ENCODE results near the gene CD72. TPM values are rescaled to one million over a fixed set of nuclear protein-coding genes. Genes with fewer than 3 reads are reported as not detected.

Gene CD72
- 1.6 and 4.4 TPM in 2 replicates for total RNA-seq

GRCh38 chr9:35618325-35618727 is at the start of gene CD72:
CD72 (minus strand) TSS chr9:35618413; CDS start chr9:35618303, 110 bp downstream.

GRCh38 chr9:35664531-35665470 is 46.6 kb upstream of the CD72 start, which contains the start of gene ARHGEF39:
ARHGEF39 (minus strand) TSS chr9:35665195; CDS start chr9:35665169, 26 bp downstream.

DNA sequence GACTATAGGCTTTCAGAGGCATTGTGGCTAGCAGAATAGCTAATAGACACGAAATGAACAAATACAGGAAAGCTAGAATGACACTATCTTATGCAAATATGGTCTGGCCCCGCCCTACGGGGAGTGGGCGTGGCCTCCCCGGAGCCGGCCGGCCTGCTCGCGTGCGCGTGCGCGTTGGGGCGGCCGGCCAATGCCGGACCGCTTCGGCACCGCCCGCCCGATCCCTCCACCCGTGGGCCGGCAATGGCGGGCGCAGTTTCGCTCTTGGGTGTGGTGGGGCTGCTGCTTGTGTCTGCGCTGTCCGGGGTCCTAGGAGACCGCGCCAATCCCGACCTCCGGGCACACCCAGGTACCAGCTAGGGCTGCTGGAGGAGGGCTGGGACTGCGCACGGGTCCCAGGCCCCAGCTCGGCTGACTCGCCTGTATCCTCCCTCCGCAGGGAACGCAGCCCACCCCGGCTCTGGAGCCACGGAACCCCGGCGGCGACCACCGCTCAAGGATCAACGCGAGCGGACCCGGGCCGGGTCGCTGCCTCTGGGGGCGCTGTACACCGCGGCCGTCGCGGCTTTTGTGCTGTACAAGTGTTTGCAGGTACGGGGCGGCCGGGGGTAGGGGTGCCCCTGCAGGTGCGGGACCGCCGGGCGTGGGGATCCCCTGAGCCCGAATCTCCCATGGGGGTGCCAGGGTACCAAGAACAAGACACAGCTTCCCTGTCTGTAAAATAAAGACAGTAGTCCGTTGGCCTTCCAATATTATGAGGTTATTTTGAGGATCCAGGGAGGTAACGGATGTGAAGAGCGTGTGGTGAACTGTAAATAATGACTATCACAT is 40.1 kb upstream of the CD72 start, which contains the start of gene CCDC107:
Gene CCDC107, plus strand, starts transcription at position 156 of the 831 bp plus-strand sequence. Its CDS starts 88 bp downstream, at position 244.

GRCh38 chr9:35657546-35658136 is 39.4 kb upstream of the CD72 start, which contains the start of gene RMRP:
RMRP (minus strand) TSS chr9:35658019.

DNA sequence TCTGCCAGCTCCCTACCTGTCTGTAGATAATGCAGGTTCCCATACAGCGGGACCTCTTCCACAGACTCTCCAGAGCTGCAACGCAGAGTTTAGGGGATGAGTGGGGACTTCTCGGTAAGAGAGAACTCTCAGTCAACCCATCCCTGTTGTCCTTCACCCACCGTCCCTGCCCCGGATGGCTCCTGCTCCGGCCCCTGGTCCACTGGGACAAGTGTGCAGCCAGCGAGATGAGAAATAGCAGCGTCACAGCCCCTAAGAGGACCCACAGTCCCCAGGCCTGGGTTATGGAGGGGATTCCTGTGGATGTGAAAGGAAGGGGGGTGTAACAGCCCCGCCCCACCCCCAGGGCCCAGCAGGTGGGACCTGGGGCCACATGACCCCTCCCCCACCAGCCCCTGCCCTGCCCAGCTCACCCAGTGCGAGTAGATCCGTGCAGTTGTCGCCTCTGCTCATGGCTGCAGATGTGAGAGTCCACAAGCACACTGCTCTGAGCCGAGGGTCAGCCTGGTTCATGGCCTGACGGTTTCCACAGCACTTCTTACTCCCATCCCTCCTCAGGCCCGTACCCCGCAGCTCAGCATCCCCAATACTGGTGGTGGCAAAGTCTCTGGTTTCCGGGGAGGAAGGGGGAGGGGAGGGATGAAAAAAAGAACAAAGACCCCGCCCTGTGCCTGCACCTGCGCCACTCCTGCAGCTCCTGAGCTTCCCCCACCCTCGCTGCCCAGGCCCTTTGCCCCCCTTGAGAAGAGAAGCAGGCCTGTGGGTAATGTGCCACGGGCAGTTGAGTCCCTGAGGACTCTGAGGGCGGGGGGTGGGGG is 32.3 kb upstream of the CD72 start, which contains the start of gene SIT1:
Gene SIT1, minus strand, starts transcription at position 591 of the 818 bp plus-strand sequence. Its CDS starts 78 bp downstream, at position 513.

DNA sequence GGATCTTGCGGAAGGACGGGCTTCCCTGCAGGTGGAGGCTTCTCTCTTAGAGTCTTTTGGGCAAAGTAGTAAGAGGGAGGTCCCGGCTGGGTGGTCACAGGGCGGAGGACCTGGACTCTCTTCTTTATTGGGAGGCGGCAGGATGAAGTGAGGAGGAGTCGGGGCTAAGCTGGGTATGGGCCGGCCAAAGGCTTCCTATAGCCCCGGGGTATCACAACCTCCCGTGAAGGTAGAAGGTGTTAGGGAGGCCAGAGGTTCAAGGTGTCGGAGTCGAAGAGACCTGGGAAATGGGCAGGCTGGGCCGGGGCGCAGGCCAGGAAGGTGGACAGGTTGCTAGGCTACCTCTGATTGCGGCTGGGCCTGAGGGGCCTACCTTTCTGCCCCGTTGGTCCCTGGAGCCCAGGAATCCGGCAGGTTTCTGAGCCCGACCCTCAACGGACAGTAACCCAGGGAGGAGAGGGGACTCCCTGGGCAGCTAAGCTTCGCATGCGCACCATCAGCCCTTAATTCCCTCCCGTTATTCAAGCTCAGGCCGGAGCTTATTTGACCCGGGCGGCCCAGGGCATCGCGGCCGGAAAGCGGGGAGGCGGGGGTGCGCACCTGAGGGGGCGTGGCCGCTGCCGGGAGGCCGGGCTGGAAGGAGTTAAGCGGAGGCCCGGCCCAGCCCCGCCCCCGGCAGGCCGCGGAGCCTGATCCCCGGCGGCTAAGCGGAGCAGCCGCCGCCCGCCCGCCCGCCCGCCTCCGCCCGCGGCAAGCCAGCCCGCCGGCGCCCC is 13.4 kb downstream of the CD72 start, which contains the start of gene TESK1:
Gene TESK1, plus strand, starts transcription at position 685 of the 773 bp plus-strand sequence. CDS start 358 bp downstream, outside the sequence.

Small RNA genes within 50 kb of the gene (small RNA-seq; reads per million reads assigned to genes)
- gene MIR4667 (0.16 reads per million), gene RMRP (not detected), gene RPS29P17 (not detected)

Other genes starting within 250 kb of the CD72 start
- gene RUSC2, start 128.3 kb downstream of the CD72 start, total RNA-seq, result 17.3 and 25.8 TPM in 2 replicates
- gene TESK1, start 13.2 kb downstream of the CD72 start, total RNA-seq, result 10.9 and 11.8 TPM in 2 replicates
- 1.1 TPM in 1 of 2 replicates, not detected in the other for gene SIT1, start 32.5 kb upstream of the CD72 start, total RNA-seq
- gene RMRP, start 39.6 kb upstream of the CD72 start, total RNA-seq, result 167,582 and 231,316 TPM in 2 replicates
- 9.6 and 13.6 TPM in 2 replicates for gene CCDC107, start 39.9 kb upstream of the CD72 start, total RNA-seq
- 1.5 and 5.5 TPM in 2 replicates for gene ARHGEF39, start 46.8 kb upstream of the CD72 start, total RNA-seq
- 0.20 and 1.1 TPM in 2 replicates for gene CA9, start 55.5 kb upstream of the CD72 start, total RNA-seq
- 338 and 431 TPM in 2 replicates for gene TPM2, start 71.5 kb upstream of the CD72 start, total RNA-seq
- 248 and 253 TPM in 2 replicates for gene TLN1, start 113.8 kb upstream of the CD72 start, total RNA-seq
- 36.7 and 39.9 TPM in 2 replicates for gene CREB3, start 114.3 kb upstream of the CD72 start, total RNA-seq
- 23.1 and 31.1 TPM in 2 replicates for gene GBA2, start 130.8 kb upstream of the CD72 start, total RNA-seq
- 9.2 and 14.3 TPM in 2 replicates for gene RGP1, start 130.9 kb upstream of the CD72 start, total RNA-seq
- gene MSMP, start 135.9 kb upstream of the CD72 start, total RNA-seq, result not detected in 2 replicates
- 21.3 and 26.5 TPM in 2 replicates for gene NPR2, start 173.2 kb upstream of the CD72 start, total RNA-seq
- 0.73 and 2.2 TPM in 2 replicates for gene SPAG8, start 193.8 kb upstream of the CD72 start, total RNA-seq
- 19.4 and 23.9 TPM in 2 replicates for gene HINT2, start 196.6 kb upstream of the CD72 start, total RNA-seq
- not detected in 2 replicates for gene FAM221B, start 210.3 kb upstream of the CD72 start, total RNA-seq
- 1.6 and 2.2 TPM in 2 replicates for gene TMEM8B, start 210.8 kb upstream of the CD72 start, total RNA-seq